ENCODE measurements around the gene PCDHGA6. TPM values are rescaled to one million over a fixed set of nuclear protein-coding genes. Genes with fewer than 3 reads are reported as not detected.
A peak's percentile ranks its signal among the peaks of the same experiment; 100 is the strongest.
"Not testable (repeated sequence)": the region's sequence is repeated elsewhere in the genome, so short reads cannot be mapped to it uniquely, and the experiment has no call there.

PCDHGA6 gene
- total RNA-seq, 1 experiment from 2014 or later: 0.07 TPM

DNA sequence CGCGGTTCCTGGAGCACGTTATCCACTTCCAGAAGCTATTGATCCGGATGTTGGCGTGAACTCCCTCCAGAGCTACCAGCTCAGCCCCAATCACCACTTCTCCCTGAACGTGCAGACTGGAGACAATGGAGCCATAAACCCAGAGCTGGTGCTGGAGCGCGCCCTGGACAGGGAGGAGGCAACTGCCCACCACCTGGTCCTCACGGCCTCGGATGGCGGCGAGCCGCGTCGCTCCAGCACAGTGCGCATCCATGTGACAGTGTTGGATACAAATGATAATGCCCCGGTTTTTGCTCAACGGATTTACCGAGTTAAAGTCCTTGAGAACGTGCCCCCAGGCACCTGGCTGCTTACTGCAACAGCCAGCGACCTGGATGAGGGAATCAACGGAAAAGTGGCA is 29.7 kb downstream of the PCDHGA6 start:
- no peak overlapping the region for H3K4me2 ChIP-seq (ENCODE audit: low read length)
- H3K27ac ChIP-seq (ENCODE audit: low read depth, low read length): no peak overlapping the region
- H2AFZ ChIP-seq (ENCODE audit: low read depth, low read length, poor library complexity, severe bottlenecking): no peak overlapping the region
- H3K9me2 ChIP-seq (ENCODE audit: insufficient read depth): no peaks in the 10 kb centered on the region
- no peaks in the 10 kb centered on the region for H3K27me3 ChIP-seq (ENCODE audit: insufficient read depth, low read length)
- RAD21 ChIA-PET (ENCODE audit: low non-redundant PET in 1 of 2, low total read pairs in 2 of 2, uncharacterized antibody in 2 of 2, unreplicated experiment in 2 of 2): no interaction called here
- no peaks in the 10 kb centered on the region; a peak in 1 of 4 replicates for H3K9me3 ChIP-seq (ENCODE audit: control insufficient read depth in 1 of 2, insufficient read depth in 1 of 2, low read depth in 1 of 2, low read length in 2 of 2)
- H4K20me1 ChIP-seq (ENCODE audit: insufficient read depth): no peaks in the 10 kb centered on the region
- CTCF ChIA-PET: interaction anchor here (0.7 kb wide), 1 partner anchor 83 kb away, joined by 3 read pairs; the partner anchor contains the start of gene TAF7
- ATAC-seq: no peak
- DNase-seq (ENCODE audit: low read depth, low spot score): no peak
- TF ChIP-seq CTCF (IDR thresholded peaks at IDR 0.05 in 2 of 3, conservative IDR thresholded peaks at IDR 0.05 in 1 of 3; ENCODE audit: borderline replicate concordance in 1 of 3, insufficient read depth in 1 of 3, low read depth in 2 of 3, low read length in 2 of 3): no peak
- TF ChIP-seq SP1 (IDR thresholded peaks at IDR 0.05; ENCODE audit: low read depth): no peak
- TF ChIP-seq EGR1 (IDR thresholded peaks at IDR 0.05; ENCODE audit: low read depth): no peak
- no peak for TF ChIP-seq POLR2A (IDR thresholded peaks at IDR 0.05; ENCODE audit: borderline replicate concordance, extremely low read depth, insufficient read depth, insufficient read length)
- TF ChIP-seq SIN3A (IDR thresholded peaks at IDR 0.05; ENCODE audit: low read depth): no peak
- no peak for TF ChIP-seq EZH2 (IDR thresholded peaks at IDR 0.05)
- TF ChIP-seq ELF1 (IDR thresholded peaks at IDR 0.05; ENCODE audit: borderline replicate concordance, low read depth): no peak
- H3K79me2 ChIP-seq (ENCODE audit: insufficient read depth, low read length): no peaks in the 10 kb centered on the region
- no TSS peak for BruUV-seq (replicated peaks)
- H3K9ac ChIP-seq (ENCODE audit: low read length): no peak overlapping the region
- intact Hi-C loops (cut with micrococcal nuclease): no loop called here
- H3K4me1 ChIP-seq (ENCODE audit: control insufficient read depth in 1 of 2, insufficient read depth in 2 of 2, low read length in 2 of 2): no peaks in the 10 kb centered on the region
- POLR2A ChIA-PET: no interaction called here
- H3K4me3 ChIP-seq (replicated peaks in 1 of 2; ENCODE audit: low read depth in 1 of 2, low read length in 2 of 2): no peak overlapping the region
- H3K36me3 ChIP-seq (ENCODE audit: control insufficient read depth in 1 of 2, insufficient read depth in 2 of 2, low read length in 2 of 2): no peaks in the 10 kb centered on the region

GRCh38 chr5:141407790-141408505 is 34.3 kb downstream of the PCDHGA6 start, which contains the start of gene PCDHGB6:
PCDHGB6 (plus strand) TSS chr5:141408021; CDS start chr5:141408203, 182 bp downstream.
- intact Hi-C loops (cut with micrococcal nuclease); H4K20me1 ChIP-seq (ENCODE audit: insufficient read depth); RAD21 ChIA-PET (ENCODE audit: low non-redundant PET in 1 of 2, low total read pairs in 2 of 2, uncharacterized antibody in 2 of 2, unreplicated experiment in 2 of 2); H3K4me2 ChIP-seq (ENCODE audit: low read length); H3K9ac ChIP-seq (ENCODE audit: low read length); H3K4me1 ChIP-seq (ENCODE audit: control insufficient read depth in 1 of 2, insufficient read depth in 2 of 2, low read length in 2 of 2); H3K9me2 ChIP-seq (ENCODE audit: insufficient read depth); H3K4me3 ChIP-seq (replicated peaks in 1 of 2; ENCODE audit: low read depth in 1 of 2, low read length in 2 of 2); POLR2A ChIA-PET; DNase-seq (ENCODE audit: low read depth, low spot score); BruUV-seq (replicated peaks); H3K36me3 ChIP-seq (ENCODE audit: control insufficient read depth in 1 of 2, insufficient read depth in 2 of 2, low read length in 2 of 2); H3K79me2 ChIP-seq (ENCODE audit: insufficient read depth, low read length); ATAC-seq; CTCF ChIA-PET; H3K27me3 ChIP-seq (ENCODE audit: insufficient read depth, low read length); H3K9me3 ChIP-seq (ENCODE audit: control insufficient read depth in 1 of 2, insufficient read depth in 1 of 2, low read depth in 1 of 2, low read length in 2 of 2); H3K27ac ChIP-seq (ENCODE audit: low read depth, low read length); H2AFZ ChIP-seq (ENCODE audit: low read depth, low read length, poor library complexity, severe bottlenecking): not testable (repeated sequence)
- TF ChIP-seq CTCF (IDR thresholded peaks at IDR 0.05 in 2 of 3, conservative IDR thresholded peaks at IDR 0.05 in 1 of 3; ENCODE audit: borderline replicate concordance in 1 of 3, insufficient read depth in 1 of 3, low read depth in 2 of 3, low read length in 2 of 3) (peak in 1 of 3 experiments; percentile 6; a peak in 1 of 6 replicates), RAD21 (IDR thresholded peaks at IDR 0.05; ENCODE audit: low read depth) (0 out of 2 replicates have a peak, but pooled peaks have one; percentile 13)
